GM12874 (cell line): ENCODE measurements around the gene PSORS1C2.

Source experiments
- TF ChIP-seq, protein P1 (sequence below): IDR thresholded peaks from 2 replicates; pipeline ENCODE4 v1.5.1; 2011; ENCODE audit warnings: low read depth, mild to moderate bottlenecking, control low read depth, low read length, moderate library complexity; ENCODE audit not compliant: insufficient read depth

The PSORS1C2 gene

DNA sequence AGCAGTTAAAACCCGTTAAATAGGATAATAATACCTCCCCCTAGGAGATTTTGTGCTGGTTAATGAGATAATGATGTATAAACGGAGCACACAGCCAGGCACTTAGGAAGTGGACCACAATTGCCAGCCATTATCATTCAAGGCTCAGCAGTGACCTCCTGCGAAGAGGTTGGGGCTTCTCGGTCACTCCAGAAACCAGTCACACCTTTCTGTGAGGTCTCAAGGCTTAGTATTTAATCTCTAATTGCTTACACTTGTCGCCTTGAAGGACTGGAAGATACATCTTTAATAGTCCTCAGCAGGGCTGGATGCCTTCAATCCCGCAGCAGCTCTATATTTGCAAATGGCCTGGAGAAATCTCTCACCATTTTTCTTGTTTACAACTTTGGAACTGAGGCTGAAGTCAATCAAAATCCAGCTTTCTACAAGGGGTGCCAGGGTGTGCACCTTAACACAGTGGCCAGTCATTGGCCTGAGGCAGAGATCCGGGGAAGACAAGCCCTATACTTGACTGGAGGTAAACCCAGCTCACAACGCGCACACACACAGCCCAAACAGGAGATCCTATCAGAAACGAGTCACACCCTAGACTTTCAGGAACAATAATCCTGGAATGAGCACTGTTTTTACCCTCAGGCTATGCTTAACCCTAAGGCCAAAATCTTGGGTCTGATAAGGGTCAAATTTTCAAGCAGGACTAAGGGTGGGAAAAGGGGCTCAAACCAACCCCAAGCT, 30.4 kb upstream of the PSORS1C2 start:
- TF ChIP-seq, protein P1, sequence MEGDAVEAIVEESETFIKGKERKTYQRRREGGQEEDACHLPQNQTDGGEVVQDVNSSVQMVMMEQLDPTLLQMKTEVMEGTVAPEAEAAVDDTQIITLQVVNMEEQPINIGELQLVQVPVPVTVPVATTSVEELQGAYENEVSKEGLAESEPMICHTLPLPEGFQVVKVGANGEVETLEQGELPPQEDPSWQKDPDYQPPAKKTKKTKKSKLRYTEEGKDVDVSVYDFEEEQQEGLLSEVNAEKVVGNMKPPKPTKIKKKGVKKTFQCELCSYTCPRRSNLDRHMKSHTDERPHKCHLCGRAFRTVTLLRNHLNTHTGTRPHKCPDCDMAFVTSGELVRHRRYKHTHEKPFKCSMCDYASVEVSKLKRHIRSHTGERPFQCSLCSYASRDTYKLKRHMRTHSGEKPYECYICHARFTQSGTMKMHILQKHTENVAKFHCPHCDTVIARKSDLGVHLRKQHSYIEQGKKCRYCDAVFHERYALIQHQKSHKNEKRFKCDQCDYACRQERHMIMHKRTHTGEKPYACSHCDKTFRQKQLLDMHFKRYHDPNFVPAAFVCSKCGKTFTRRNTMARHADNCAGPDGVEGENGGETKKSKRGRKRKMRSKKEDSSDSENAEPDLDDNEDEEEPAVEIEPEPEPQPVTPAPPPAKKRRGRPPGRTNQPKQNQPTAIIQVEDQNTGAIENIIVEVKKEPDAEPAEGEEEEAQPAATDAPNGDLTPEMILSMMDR, result no peak

DNA sequence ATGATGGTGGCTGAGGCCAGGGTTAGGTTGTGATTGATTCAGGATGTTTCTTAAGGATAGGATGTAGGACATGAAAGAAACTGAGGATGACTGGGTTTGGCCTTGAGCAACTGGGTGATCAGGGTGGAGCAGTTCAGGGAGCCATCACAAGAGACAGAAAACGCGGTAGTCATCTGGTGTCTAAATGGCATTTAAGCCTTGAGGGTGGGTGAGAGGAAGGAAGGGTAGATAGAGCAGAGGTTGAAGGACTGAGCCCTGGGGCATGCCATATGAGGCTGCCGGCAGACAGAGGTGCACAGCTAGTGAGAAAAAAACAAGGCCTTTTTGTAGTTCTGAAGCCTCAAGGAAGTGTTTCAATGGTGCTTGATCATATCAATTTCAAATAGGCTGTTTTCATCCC, 29.7 kb upstream of the PSORS1C2 start:
- TF ChIP-seq, protein P1, result no peak

DNA sequence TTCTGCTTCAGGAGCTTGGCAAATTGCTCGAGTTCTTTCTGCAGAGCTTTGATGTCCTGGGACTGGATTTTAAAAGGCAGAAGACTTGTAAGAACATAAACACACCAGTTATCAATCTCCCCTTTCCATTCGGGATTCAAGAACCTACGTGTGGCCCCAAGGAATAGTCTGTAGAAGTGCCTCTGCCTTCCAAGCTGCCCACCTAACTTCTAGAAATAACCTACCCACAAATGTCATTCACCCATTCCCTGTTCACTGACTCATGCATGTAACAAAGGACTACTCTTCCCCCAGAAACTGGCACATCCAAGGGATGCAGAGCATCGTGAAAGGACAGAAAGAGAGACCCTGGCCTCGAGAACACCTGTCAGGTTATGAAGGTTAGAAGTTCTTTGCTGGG, 27.1 kb upstream of the PSORS1C2 start:
- TF ChIP-seq, protein P1, result no peak

DNA sequence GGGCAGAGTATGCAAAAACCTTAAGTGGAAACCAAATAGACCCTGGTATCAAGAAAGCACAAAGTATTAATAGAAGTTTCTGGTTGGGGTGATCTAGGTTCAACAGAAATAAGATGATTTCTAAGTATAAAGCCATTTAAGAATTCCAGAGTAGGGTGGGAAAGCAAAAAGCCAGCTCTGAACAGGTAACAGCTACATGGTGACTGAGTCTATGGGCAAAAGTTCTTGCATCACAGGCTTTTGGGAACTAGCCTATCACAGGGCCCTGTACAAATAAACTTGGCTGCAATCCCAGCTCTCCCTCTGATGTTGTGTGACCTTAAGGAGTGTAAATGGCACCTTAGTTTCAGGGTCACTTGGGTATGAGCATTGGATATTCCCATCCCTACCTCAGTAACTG, 25.1 kb upstream of the PSORS1C2 start:
- TF ChIP-seq, protein P1, result no peak

DNA sequence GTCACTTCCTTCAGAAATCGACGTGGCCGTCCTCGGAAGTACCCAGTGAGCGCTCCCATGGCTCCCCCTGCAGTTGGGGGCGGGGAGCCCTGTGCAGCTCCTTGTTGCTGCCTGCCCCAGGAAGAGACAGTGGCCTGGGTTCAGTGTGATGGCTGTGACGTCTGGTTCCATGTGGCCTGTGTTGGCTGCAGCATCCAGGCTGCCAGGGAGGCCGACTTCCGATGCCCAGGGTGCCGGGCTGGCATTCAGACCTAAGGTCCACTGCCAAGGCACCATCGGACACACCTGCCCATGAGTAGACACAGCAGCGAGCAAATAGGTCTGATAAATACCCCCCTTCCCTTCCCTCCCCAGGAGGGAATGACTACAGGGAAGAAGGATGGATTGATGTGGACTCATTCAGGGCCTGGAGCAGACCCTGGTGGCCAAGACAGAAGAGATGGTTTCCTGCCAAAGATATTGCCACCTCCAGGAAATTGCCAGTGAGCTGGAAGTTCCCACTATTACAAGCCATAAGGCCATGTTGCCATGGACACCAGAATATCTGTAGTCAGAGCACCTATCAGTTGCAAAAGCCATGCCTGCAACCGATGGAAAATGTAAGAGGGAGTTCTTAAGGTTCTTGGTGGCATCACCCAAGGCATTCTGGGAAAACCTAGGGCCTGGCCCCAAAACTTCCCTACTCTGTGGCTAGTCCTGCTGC, 23.7 kb upstream of the PSORS1C2 start:
- TF ChIP-seq, protein P1, result no peak

DNA sequence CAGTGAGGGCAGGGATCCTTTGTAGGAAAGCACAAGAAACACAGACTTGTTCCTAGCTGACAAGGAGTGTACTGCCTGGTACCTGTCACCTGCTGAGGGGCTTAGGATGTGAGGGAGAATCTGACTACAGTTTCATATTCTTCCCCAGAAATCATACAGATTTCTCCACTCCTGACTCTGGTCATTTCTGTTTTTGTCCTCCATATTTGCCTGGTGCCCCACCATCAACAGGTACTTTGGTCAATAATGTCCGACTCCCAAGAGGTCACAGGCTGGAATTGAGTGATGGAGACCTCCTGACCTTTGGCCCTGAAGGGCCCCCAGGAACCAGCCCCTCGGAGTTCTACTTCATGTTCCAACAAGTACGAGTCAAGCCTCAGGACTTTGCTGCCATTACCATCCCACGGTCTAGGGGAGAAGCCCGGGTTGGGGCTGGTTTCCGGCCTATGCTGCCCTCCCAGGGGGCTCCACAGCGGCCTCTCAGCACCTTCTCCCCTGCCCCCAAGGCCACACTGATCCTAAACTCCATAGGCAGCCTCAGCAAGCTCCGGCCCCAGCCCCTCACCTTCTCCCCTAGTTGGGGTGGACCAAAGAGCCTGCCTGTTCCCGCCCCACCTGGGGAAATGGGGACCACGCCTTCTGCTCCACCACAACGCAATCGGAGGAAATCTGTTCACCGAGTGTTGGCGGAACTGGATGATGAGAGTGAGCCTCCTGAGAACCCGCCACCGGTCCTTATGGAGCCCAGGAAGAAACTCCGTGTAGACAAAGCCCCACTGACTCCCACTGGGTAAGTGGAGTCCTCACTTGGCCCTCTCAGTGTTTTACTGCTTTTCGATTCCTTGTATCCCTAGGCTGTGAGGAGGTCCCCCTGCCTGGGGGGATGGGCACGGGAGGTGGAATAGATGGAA, 22.6 kb upstream of the PSORS1C2 start:
- TF ChIP-seq, protein P1, result no peak
